ENCODE results near the gene LILRB5. TPM values are rescaled to one million over a fixed set of nuclear protein-coding genes. Genes with fewer than 3 reads are reported as not detected.
A peak's percentile ranks its signal among the peaks of the same experiment; 100 is the strongest.
"Not testable (repeated sequence)": the region's sequence is repeated elsewhere in the genome, so short reads cannot be mapped to it uniquely, and the experiment has no call there.

LILRB5 gene
- polyA plus RNA-seq, 10 donors: 6.8 to 11.2 (median 8.9) TPM

- not testable (repeated sequence) for DNase-seq
Observed at GRCh38 chr19:54277111-54277615, 20.1 kb upstream of the LILRB5 start.

GRCh38 chr19:54275951-54276350 is 18.9 kb upstream of the LILRB5 start:
- no peak for DNase-seq

GRCh38 chr19:54274516-54274915 is 17.4 kb upstream of the LILRB5 start:
- DNase-seq: not testable (repeated sequence)

- DNase-seq: no peak
Observed at GRCh38 chr19:54273821-54274220, 16.7 kb upstream of the LILRB5 start.

- not testable (repeated sequence) for DNase-seq
Observed at GRCh38 chr19:54272181-54272580, 15.1 kb upstream of the LILRB5 start.

GRCh38 chr19:54271587-54271986 is 14.5 kb upstream of the LILRB5 start:
- not testable (repeated sequence) for DNase-seq

GRCh38 chr19:54271106-54271505 is 14.0 kb upstream of the LILRB5 start:
- peak in 1 of 3 donors; percentile 9 for DNase-seq

- DNase-seq: no peak
Observed at GRCh38 chr19:54268936-54269335, 11.9 kb upstream of the LILRB5 start.

- peak; percentile 27 to 69 (median 54) for DNase-seq
Observed at GRCh38 chr19:54266133-54266532, 9.1 kb upstream of the LILRB5 start.

- no peak for DNase-seq
Observed at GRCh38 chr19:54262470-54262869, 5.4 kb upstream of the LILRB5 start.

- DNase-seq: no peak
Observed at GRCh38 chr19:54262066-54262465, 5.0 kb upstream of the LILRB5 start.

- DNase-seq: no peak
Observed at GRCh38 chr19:54256250-54257115, 590 bp downstream of the LILRB5 start.

GRCh38 chr19:54255105-54255775 is 1.8 kb downstream of the LILRB5 start:
- no peak for DNase-seq

- DNase-seq: no peak
Observed at GRCh38 chr19:54254195-54254906, 2.7 kb downstream of the LILRB5 start.

GRCh38 chr19:54253331-54254194 is 3.5 kb downstream of the LILRB5 start:
- no peak for DNase-seq

GRCh38 chr19:54252845-54253244 is 4.2 kb downstream of the LILRB5 start:
- no peak for DNase-seq

- DNase-seq: no peak
Observed at GRCh38 chr19:54252243-54252642, 4.8 kb downstream of the LILRB5 start.

GRCh38 chr19:54248016-54248601 is 9.0 kb downstream of the LILRB5 start:
- DNase-seq: peak; percentile 13 to 52 (median 34)

- DNase-seq: no peak
Observed at GRCh38 chr19:54247106-54247930, 9.8 kb downstream of the LILRB5 start.

GRCh38 chr19:54245936-54246335 is 11.1 kb downstream of the LILRB5 start:
- no peak for DNase-seq

Measured in muscle of back (tissue), 11 donors.